Esophagus squamous epithelium (tissue), 4 donors: ENCODE results near the gene WWTR1.

Experiments
- CTCF ChIP-seq, 6 experiments: fragments of 450-650 bp in 4 of 6; fragments of 200-600 bp in 2 of 6; sonication (generic) in 2 of 6; IDR thresholded peaks; one replicate each; pipeline ENCODE4 v1.5.1; 2016 to 2019; ENCODE audit warnings: antibody characterized with exemption in 6 of 6, mild to moderate bottlenecking in 4 of 6, moderate library complexity in 4 of 6
- POLR2A ChIP-seq, 4 donors: fragments of 450-650 bp; IDR thresholded peaks; one replicate each; pipeline ENCODE4 v1.6.1; 2017; ENCODE audit warnings: antibody characterized with exemption in 4 of 4, mild to moderate bottlenecking in 4 of 4, moderate library complexity in 3 of 4

- TF ChIP-seq CTCF (IDR thresholded peaks at IDR 0.05) (no peak), POLR2A (IDR thresholded peaks at IDR 0.05) (no peak)
These were observed 122.5 kb downstream of the WWTR1 start for GRCh38 chr3:149535333-149535685.
